ENCODE measurements around the gene LEO1. TPM values are rescaled to one million over a fixed set of nuclear protein-coding genes. Genes with fewer than 3 reads are reported as not detected.

The LEO1 gene
- total RNA-seq, 4 donors from 2014 or later = 7.9 to 14.1 (median 10.5) TPM

- intact Hi-C loops (cut with DNase I) = no loop called here
- DNase-seq (ENCODE audit: extremely low spot score) = no peak
- peaks cover 0 to 26% (median 21%) of the 10 kb centered on the region in 4 donors for H3K36me3 ChIP-seq
- H3K4me1 ChIP-seq = peaks cover 5 to 6% (median 5%) of the 10 kb centered on the region in 4 donors
- no peak overlapping the region for H3K27ac ChIP-seq (replicated peaks in 1 of 4)
- H3K4me3 ChIP-seq = no peak overlapping the region
- no peaks in the 10 kb centered on the region for H3K9me3 ChIP-seq
- 95% methylated on average over 2 of the region's 2 CpGs for WGBS
- no peak for TF ChIP-seq POLR2A (IDR thresholded peaks at IDR 0.05; ENCODE audit: low read depth)
- no peak for TF ChIP-seq CTCF (IDR thresholded peaks at IDR 0.05)
- TF ChIP-seq EP300 (IDR thresholded peaks at IDR 0.05) = no peak
- no peak for TF ChIP-seq POLR2AphosphoS5 (IDR thresholded peaks at IDR 0.05)
- no peaks in the 10 kb centered on the region for H3K27me3 ChIP-seq
Measured at GRCh38 chr15:51889486-51889885, 82.1 kb downstream of the LEO1 start.

- WGBS = 33% methylated on average over 2 of the region's 2 CpGs
Measured at GRCh38 chr15:51888593-51889195, 82.9 kb downstream of the LEO1 start.

More at GRCh38 chr15:51888593-51889195, 82.9 kb downstream of the LEO1 start:
- no peak overlapping the region for H3K4me3 ChIP-seq
- H3K9me3 ChIP-seq = no peaks in the 10 kb centered on the region
- H3K4me1 ChIP-seq = peaks cover 7 to 14% (median 13%) of the 10 kb centered on the region in 4 donors
- H3K27me3 ChIP-seq = no peaks in the 10 kb centered on the region
- peaks cover 0 to 19% (median 15%) of the 10 kb centered on the region in 4 donors for H3K36me3 ChIP-seq
- H3K27ac ChIP-seq (replicated peaks in 1 of 4) = no peak overlapping the region
- intact Hi-C loops (cut with DNase I) = no loop called here
- TF ChIP-seq CTCF (IDR thresholded peaks at IDR 0.05) = peak; percentile 53 to 80 (median 63)
- no peak for TF ChIP-seq EP300 (IDR thresholded peaks at IDR 0.05)
- no peak for TF ChIP-seq POLR2A (IDR thresholded peaks at IDR 0.05; ENCODE audit: low read depth)
- no peak for TF ChIP-seq POLR2AphosphoS5 (IDR thresholded peaks at IDR 0.05)
- no peak for DNase-seq (ENCODE audit: extremely low spot score)

Small RNA genes within 50 kb of the gene (small RNA-seq; reads per million reads assigned to genes)
- gene RNU6-90P = 0 reads per million in 3 donors

Other genes with a start within 250 kb of the LEO1 start
- 10 to 100 TPM in 3 of 4 donors, 1 to 10 TPM in 1; 10.0 to 14.1 (median 12.9) TPM for gene LYSMD2, start 234.1 kb downstream of the LEO1 start, total RNA-seq
- gene TMOD2, start 220.2 kb downstream of the LEO1 start, total RNA-seq = 10 to 100 TPM; 14.6 to 24.9 (median 19.5) TPM
- 10 to 100 TPM; 16.2 to 27.9 (median 24.7) TPM for gene TMOD3, start 142.1 kb downstream of the LEO1 start, total RNA-seq
- gene MAPK6, start 47.4 kb upstream of the LEO1 start, total RNA-seq = 10 to 100 TPM; 13.3 to 19.4 (median 14.2) TPM
- under 1 TPM in 1 of 4 donors, not detected in 3; 0.71 TPM for gene BCL2L10, start 141.0 kb upstream of the LEO1 start, total RNA-seq
- gene GNB5, start 219.6 kb upstream of the LEO1 start, total RNA-seq = 10 to 100 TPM; 26.7 to 50.1 (median 36.2) TPM